GM13976 (cell line): Measurements from ENCODE around the gene OSBPL5.
"Not testable (repeated sequence)": the region's sequence is repeated elsewhere in the genome, so short reads cannot be mapped to it uniquely, and the experiment has no call there.

Source experiments
- DNase-seq: peaks from one replicate; pipeline ENCODE4 v3.0.0; 2012; ENCODE audit warnings: low spot score
- CTCF ChIP-seq: IDR thresholded peaks from 2 replicates; pipeline ENCODE4 v1.5.1; 2012; ENCODE audit warnings: borderline replicate concordance, mild to moderate bottlenecking; ENCODE audit not compliant: insufficient read depth; ENCODE audit errors: extremely low read depth, missing control alignments, control extremely low read depth
- in situ Hi-C: fragments of 300-500 bp; cut with MboI; formaldehyde crosslinking; loops from one replicate; pipeline ENCODE4 v1.12.0; 2022; ENCODE audit warnings: low sequenced_read_pairs, mixed read lengths, inconsistent platforms; ENCODE audit not compliant: unreplicated experiment

The OSBPL5 gene

GRCh38 chr11:3171931-3172560 lies 6.9 kb upstream of the OSBPL5 start:
- in situ Hi-C loops, result no loop called here
- DNase-seq, result no peak
- no peak for TF ChIP-seq CTCF

- TF ChIP-seq CTCF, result no peak
- in situ Hi-C loops, result no loop called here
- no peak for DNase-seq
These were observed 5.9 kb upstream of the OSBPL5 start for GRCh38 chr11:3170756-3171650.

GRCh38 chr11:3170044-3170755 lies 5.1 kb upstream of the OSBPL5 start:
- in situ Hi-C loops, result no loop called here
- TF ChIP-seq CTCF, result no peak
- no peak for DNase-seq

GRCh38 chr11:3169255-3170043 lies 4.3 kb upstream of the OSBPL5 start:
- DNase-seq, result no peak
- in situ Hi-C loops, result no loop called here
- no peak for TF ChIP-seq CTCF

GRCh38 chr11:3168742-3169254 lies 3.7 kb upstream of the OSBPL5 start:
- in situ Hi-C loops, DNase-seq: not testable (repeated sequence)

GRCh38 chr11:3167143-3168119 lies 2.3 kb upstream of the OSBPL5 start:
- in situ Hi-C loops, result no loop called here
- no peak for DNase-seq
- no peak for TF ChIP-seq CTCF
